HG03558 (cell line): ENCODE results near the gene AADAT.
A peak's percentile ranks its signal among the peaks of the same experiment; 100 is the strongest.

Experiments used
- ATAC-seq: cut with Tn5 transposase; IDR thresholded peaks from one replicate; pipeline ENCODE4 v1.9.1; 2021; ENCODE audit warnings: moderate number of reproducible peaks; ENCODE audit not compliant: unreplicated experiment; ENCODE audit errors: extremely low read depth

AADAT gene

GRCh38 chr4:170037481-170037880, 52.3 kb downstream of the AADAT start:
- ATAC-seq, result no peak

DNA sequence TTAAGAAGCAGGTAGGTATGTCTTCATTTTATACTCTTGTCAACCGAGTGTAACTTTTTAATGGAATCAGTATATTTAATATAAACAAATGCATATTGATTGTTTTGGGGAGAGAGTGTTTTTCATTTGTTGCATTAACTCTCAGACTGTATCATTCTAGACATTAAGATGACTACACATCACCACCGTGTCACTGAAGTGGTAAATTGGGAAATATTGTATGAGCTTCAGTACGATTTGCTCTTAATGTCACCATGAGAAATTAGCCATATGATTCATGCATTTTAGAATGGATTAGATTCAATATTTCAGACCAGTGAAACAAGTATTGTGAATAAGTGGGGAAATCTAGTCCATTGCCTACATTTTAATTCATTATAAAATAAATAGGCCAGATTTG, 53.9 kb downstream of the AADAT start:
- no peak for ATAC-seq

GRCh38 chr4:170035231-170035630, 54.5 kb downstream of the AADAT start:
- no peak for ATAC-seq

- ATAC-seq, result no peak
Measured at GRCh38 chr4:170033999-170034398, 55.8 kb downstream of the AADAT start.

DNA sequence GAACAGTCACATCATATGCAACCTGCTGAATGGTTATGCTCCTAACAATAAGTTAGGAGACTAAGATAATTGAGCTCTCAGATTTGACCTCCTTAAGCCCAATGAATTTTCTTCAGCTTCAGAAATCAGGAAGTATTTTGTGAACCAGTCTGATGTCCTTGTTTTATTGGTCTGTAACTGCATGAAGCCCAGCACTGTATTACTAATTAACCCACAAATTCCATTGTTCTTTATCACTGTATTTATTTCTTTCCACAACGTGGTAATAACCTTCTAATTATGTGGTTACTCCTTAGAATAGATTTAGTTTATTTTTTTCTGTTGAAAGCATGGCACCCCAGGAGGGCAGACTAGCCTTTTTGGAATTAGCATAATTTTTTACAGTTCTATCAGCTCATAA, 59.6 kb downstream of the AADAT start:
- ATAC-seq, result no peak

DNA sequence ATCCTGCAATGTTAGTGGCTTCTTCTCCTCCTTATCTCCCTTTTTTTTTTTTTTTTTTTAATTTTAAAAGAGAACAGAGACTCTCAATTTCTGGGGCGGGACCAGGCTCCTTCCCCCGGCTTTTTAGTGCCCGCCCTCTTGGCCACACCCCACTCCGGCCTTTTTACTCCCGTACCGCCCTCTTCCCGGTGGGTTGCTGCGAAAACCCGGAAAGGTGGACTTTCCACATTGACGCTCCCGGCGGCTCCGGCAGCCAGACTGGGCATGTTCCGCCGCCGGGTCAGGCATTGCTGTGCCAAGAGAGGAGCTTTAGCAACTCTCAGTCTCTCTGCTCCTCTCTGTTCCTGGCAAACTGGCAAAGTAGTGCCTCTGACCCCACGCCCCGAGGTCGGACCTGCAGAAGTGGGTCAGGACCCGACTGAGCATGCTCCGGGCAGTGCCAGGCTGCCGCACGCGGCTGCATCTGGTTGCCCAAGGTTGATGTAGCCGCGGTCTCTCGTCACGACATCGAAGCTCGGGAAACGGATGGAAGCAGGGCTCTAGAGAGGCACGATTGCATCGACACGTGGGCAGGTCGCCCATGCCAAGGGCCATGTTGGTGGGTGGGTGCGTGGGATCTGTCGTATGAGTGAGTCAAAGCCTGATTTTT, 62.5 kb downstream of the AADAT start:
- ATAC-seq, result peak; percentile 29

- ATAC-seq, result peak; percentile 76
Measured at GRCh38 chr4:170026253-170027021, 63.3 kb downstream of the AADAT start, which contains the start of gene MFAP3L. Gene MFAP3L, minus strand, starts transcription at chr4:170026395. Its CDS starts 20,518 bp downstream, at chr4:170005877.

DNA sequence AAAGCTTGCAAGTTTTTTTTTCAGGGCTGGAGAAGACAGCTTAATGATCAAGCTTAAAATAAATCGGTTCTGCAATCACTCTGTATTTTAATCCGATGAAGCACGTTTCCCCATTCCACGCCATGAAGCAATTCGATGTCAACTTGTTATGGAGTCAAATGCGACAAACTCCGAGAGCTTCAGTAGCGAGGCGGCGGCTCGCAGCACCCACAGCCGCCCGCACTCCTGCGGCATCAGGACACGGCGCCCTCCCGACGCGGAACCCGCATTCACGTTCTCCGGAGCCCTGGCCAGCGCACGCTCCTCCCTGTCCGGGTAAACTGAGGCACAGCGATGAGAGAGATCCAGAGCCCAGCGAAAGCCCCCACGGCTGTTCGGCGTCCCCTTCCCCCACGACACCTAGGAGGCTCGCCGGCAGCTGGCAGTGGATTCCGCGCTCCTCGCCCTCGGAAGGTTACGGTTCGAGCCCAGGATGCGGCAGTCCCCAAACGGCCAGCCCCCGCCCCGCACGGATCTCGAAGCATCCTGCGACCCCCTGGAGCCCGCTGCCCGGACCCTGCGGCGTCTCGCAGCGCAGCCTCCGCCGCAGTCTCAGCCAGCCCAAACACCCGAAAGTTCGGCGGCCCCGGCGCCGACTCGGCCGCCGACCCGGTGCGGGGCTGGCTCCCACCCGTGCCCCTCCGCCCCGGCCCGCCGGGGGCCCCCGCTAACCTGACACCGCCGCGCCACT, 64.1 kb downstream of the AADAT start:
- ATAC-seq, result no peak

GRCh38 chr4:170022211-170022610, 67.5 kb downstream of the AADAT start:
- ATAC-seq, result no peak

DNA sequence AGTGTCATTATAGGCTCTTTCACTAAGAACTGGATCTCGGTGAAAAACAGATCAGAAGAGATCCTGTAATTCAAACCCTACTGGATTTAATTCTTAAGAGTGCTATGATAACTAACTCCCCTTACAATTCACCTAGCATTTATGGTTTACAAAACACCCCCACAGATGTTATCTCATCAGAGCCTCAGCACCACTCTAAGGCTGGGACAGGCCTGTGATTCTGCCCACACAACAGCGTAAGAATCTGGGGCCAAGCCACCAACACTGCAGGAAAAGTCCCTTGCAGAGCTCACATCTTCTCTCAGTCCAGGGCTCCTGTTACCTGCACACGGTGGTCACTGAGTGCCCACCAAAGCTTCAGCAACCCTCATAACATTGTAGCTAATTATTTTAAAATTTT, 72.5 kb downstream of the AADAT start:
- ATAC-seq, result no peak

DNA sequence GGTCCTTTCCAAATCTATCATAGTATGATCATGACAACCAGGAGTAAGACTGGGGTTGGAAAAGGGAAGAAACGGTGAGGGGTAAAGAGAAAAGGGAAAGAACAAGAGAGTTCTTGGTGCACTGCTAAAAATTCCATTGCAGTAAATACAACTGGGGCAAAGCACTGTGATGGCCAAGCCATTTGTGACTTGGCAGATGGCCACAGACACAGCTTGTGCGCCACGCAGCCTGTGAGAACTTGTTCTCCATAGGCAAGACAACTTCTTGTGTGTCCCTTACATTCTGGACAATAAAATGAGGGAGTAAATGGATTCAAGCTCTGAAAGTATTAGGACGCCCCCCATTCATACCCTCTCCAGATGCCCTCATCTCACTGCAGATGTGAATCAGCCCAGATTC, 74.5 kb downstream of the AADAT start:
- no peak for ATAC-seq

GRCh38 chr4:170014359-170015011, 75.3 kb downstream of the AADAT start:
- no peak for ATAC-seq

DNA sequence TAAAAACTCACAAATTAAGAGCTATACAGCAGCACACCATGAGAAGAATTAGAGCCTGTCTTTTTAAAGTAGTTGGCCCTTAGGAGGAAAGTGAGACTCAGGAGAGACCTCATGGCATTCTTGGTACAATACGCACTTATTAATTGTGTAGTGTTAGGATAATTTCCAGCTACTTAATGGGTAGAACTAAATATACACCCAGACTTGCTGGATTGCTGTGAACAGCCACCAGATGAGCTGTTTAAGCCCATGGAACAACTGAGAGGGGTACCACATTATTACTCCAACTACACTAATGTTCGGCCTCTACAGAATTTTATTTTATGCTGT, 77.2 kb downstream of the AADAT start:
- ATAC-seq, result no peak

GRCh38 chr4:170011921-170012628, 77.7 kb downstream of the AADAT start:
- ATAC-seq, result no peak
